Dendritic cell treated with granulocyte-macrophage colony-stimulating factor and Interleukin-4, amounts not matched to agents 40 ng/mL and 50 ng/mL, for 4 days (primary cell): ENCODE results near the gene AGBL1.

Source experiments
- H3K27ac Mint-ChIP-seq: one replicate; pipeline ENCODE4 v1.8.0; 2022; ENCODE audit warnings: mild to moderate bottlenecking, mixed read lengths
- H3K27me3 Mint-ChIP-seq: one replicate; pipeline ENCODE4 v1.8.0; 2022; ENCODE audit warnings: mild to moderate bottlenecking, mixed read lengths
- H3K36me3 Mint-ChIP-seq: one replicate; pipeline ENCODE4 v1.8.0; 2022; ENCODE audit warnings: low read depth, mixed read lengths
- H3K4me1 Mint-ChIP-seq: one replicate; pipeline ENCODE4 v1.8.0; 2022; ENCODE audit warnings: low read depth, mixed read lengths
- H3K4me3 Mint-ChIP-seq: one replicate; pipeline ENCODE4 v1.8.0; 2022; ENCODE audit warnings: mild to moderate bottlenecking, moderate library complexity, mixed read lengths
- H3K9me3 Mint-ChIP-seq: one replicate; pipeline ENCODE4 v1.8.0; 2022; ENCODE audit warnings: mixed read lengths
- intact Hi-C: fragments of 100-400 bp; cut with micrococcal nuclease; formaldehyde crosslinking; loops from one replicate; pipeline ENCODE4 v1.15.0; 2022

The AGBL1 gene

GRCh38 chr15:86663979-86664378, 584.3 kb downstream of the AGBL1 start:
- no peaks in the 10 kb centered on the region for H3K4me1 Mint-ChIP-seq
- no peak overlapping the region for H3K27ac Mint-ChIP-seq
- peaks cover 17% of the 10 kb centered on the region for H3K9me3 Mint-ChIP-seq
- H3K36me3 Mint-ChIP-seq = no peaks in the 10 kb centered on the region
- H3K27me3 Mint-ChIP-seq = no peaks in the 10 kb centered on the region
- no peak overlapping the region for H3K4me3 Mint-ChIP-seq
- intact Hi-C loops = no loop called here

- no peaks in the 10 kb centered on the region for H3K27me3 Mint-ChIP-seq
- peaks cover 17% of the 10 kb centered on the region for H3K9me3 Mint-ChIP-seq
- H3K4me1 Mint-ChIP-seq = no peaks in the 10 kb centered on the region
- H3K36me3 Mint-ChIP-seq = no peaks in the 10 kb centered on the region
- no peak overlapping the region for H3K4me3 Mint-ChIP-seq
- intact Hi-C loops = no loop called here
- H3K27ac Mint-ChIP-seq = no peak overlapping the region
These were observed 584.9 kb downstream of the AGBL1 start for GRCh38 chr15:86664581-86664980.

GRCh38 chr15:86676002-86676401, 596.3 kb downstream of the AGBL1 start:
- no peak overlapping the region for H3K27ac Mint-ChIP-seq
- H3K4me1 Mint-ChIP-seq = no peaks in the 10 kb centered on the region
- no peak overlapping the region for H3K4me3 Mint-ChIP-seq
- intact Hi-C loops = no loop called here
- no peaks in the 10 kb centered on the region for H3K36me3 Mint-ChIP-seq
- no peaks in the 10 kb centered on the region for H3K27me3 Mint-ChIP-seq
- H3K9me3 Mint-ChIP-seq = peaks cover 10% of the 10 kb centered on the region

- no peaks in the 10 kb centered on the region for H3K4me1 Mint-ChIP-seq
- no peaks in the 10 kb centered on the region for H3K36me3 Mint-ChIP-seq
- intact Hi-C loops = no loop called here
- H3K4me3 Mint-ChIP-seq = no peak overlapping the region
- H3K27me3 Mint-ChIP-seq = no peaks in the 10 kb centered on the region
- H3K27ac Mint-ChIP-seq = no peak overlapping the region
- peaks cover 20% of the 10 kb centered on the region for H3K9me3 Mint-ChIP-seq
These were observed 597.6 kb downstream of the AGBL1 start for GRCh38 chr15:86677278-86677677.

GRCh38 chr15:86685263-86685662, 605.6 kb downstream of the AGBL1 start:
- Mint-ChIP-seq H3K4me3 (no peak overlapping the region), H3K9me3 (peaks cover 11% of the 10 kb centered on the region), H3K36me3 (no peaks in the 10 kb centered on the region), H3K27ac (no peak overlapping the region), H3K27me3 (no peaks in the 10 kb centered on the region), H3K4me1 (no peaks in the 10 kb centered on the region)
- intact Hi-C loops = no loop called here

- intact Hi-C loops = no loop called here
- Mint-ChIP-seq H3K4me3 (no peak overlapping the region), H3K27me3 (no peaks in the 10 kb centered on the region), H3K4me1 (no peaks in the 10 kb centered on the region), H3K9me3 (no peaks in the 10 kb centered on the region), H3K27ac (no peak overlapping the region), H3K36me3 (no peaks in the 10 kb centered on the region)
These were observed 609.3 kb downstream of the AGBL1 start for GRCh38 chr15:86689006-86689405.

- H3K27me3 Mint-ChIP-seq = no peaks in the 10 kb centered on the region
- H3K36me3 Mint-ChIP-seq = no peaks in the 10 kb centered on the region
- intact Hi-C loops = no loop called here
- H3K9me3 Mint-ChIP-seq = peaks cover 8% of the 10 kb centered on the region
- no peak overlapping the region for H3K4me3 Mint-ChIP-seq
- no peaks in the 10 kb centered on the region for H3K4me1 Mint-ChIP-seq
- no peak overlapping the region for H3K27ac Mint-ChIP-seq
These were observed 610.9 kb downstream of the AGBL1 start for GRCh38 chr15:86690566-86690965.

- Mint-ChIP-seq H3K9me3 (peaks cover 12% of the 10 kb centered on the region), H3K4me1 (no peaks in the 10 kb centered on the region), H3K36me3 (no peaks in the 10 kb centered on the region), H3K27me3 (no peaks in the 10 kb centered on the region), H3K4me3 (no peak overlapping the region), H3K27ac (no peak overlapping the region)
- intact Hi-C loops = no loop called here
These were observed 611.5 kb downstream of the AGBL1 start for GRCh38 chr15:86691091-86691663.

GRCh38 chr15:86700864-86701610, 621.4 kb downstream of the AGBL1 start:
- Mint-ChIP-seq H3K36me3 (no peaks in the 10 kb centered on the region), H3K27me3 (no peaks in the 10 kb centered on the region), H3K9me3 (peaks cover 33% of the 10 kb centered on the region), H3K4me1 (no peaks in the 10 kb centered on the region), H3K4me3 (no peak overlapping the region), H3K27ac (no peak overlapping the region)
- intact Hi-C loops = no loop called here

GRCh38 chr15:86701611-86701963, 621.9 kb downstream of the AGBL1 start:
- intact Hi-C loops = no loop called here
- no peaks in the 10 kb centered on the region for H3K36me3 Mint-ChIP-seq
- H3K27ac Mint-ChIP-seq = no peak overlapping the region
- peaks cover 33% of the 10 kb centered on the region for H3K9me3 Mint-ChIP-seq
- H3K27me3 Mint-ChIP-seq = no peaks in the 10 kb centered on the region
- H3K4me1 Mint-ChIP-seq = no peaks in the 10 kb centered on the region
- H3K4me3 Mint-ChIP-seq = no peak overlapping the region

- intact Hi-C loops = no loop called here
- Mint-ChIP-seq H3K4me3 (no peak overlapping the region), H3K9me3 (peaks cover 14% of the 10 kb centered on the region), H3K27me3 (no peaks in the 10 kb centered on the region), H3K4me1 (no peaks in the 10 kb centered on the region), H3K36me3 (no peaks in the 10 kb centered on the region), H3K27ac (no peak overlapping the region)
These were observed 627.1 kb downstream of the AGBL1 start for GRCh38 chr15:86706813-86707212.

- peaks cover 9% of the 10 kb centered on the region for H3K9me3 Mint-ChIP-seq
These were observed 631.8 kb downstream of the AGBL1 start for GRCh38 chr15:86711476-86711875.

GRCh38 chr15:86714241-86714640, 634.6 kb downstream of the AGBL1 start:
- no peaks in the 10 kb centered on the region for H3K36me3 Mint-ChIP-seq
- H3K9me3 Mint-ChIP-seq = peaks cover 9% of the 10 kb centered on the region
- H3K4me1 Mint-ChIP-seq = no peaks in the 10 kb centered on the region
- H3K27ac Mint-ChIP-seq = no peak overlapping the region
- no peak overlapping the region for H3K4me3 Mint-ChIP-seq
- intact Hi-C loops = no loop called here
- H3K27me3 Mint-ChIP-seq = no peaks in the 10 kb centered on the region

More at GRCh38 chr15:86711476-86711875, 631.8 kb downstream of the AGBL1 start:
- Mint-ChIP-seq H3K36me3 (no peaks in the 10 kb centered on the region), H3K27ac (no peak overlapping the region), H3K27me3 (no peaks in the 10 kb centered on the region), H3K4me3 (no peak overlapping the region), H3K4me1 (no peaks in the 10 kb centered on the region)
- intact Hi-C loops = no loop called here

- intact Hi-C loops = no loop called here
- Mint-ChIP-seq H3K36me3 (no peaks in the 10 kb centered on the region), H3K4me1 (no peaks in the 10 kb centered on the region), H3K27ac (no peak overlapping the region), H3K9me3 (peaks cover 14% of the 10 kb centered on the region), H3K27me3 (no peaks in the 10 kb centered on the region), H3K4me3 (no peak overlapping the region)
These were observed 646.0 kb downstream of the AGBL1 start for GRCh38 chr15:86725628-86726027.
